ENCODE data around the gene POU5F1. TPM values are rescaled to one million over a fixed set of nuclear protein-coding genes. Genes with fewer than 3 reads are reported as not detected.

The POU5F1 gene
- total RNA-seq, 4 donors from 2014 or later = 1.2 to 9.8 TPM; not detected in 2

DNA sequence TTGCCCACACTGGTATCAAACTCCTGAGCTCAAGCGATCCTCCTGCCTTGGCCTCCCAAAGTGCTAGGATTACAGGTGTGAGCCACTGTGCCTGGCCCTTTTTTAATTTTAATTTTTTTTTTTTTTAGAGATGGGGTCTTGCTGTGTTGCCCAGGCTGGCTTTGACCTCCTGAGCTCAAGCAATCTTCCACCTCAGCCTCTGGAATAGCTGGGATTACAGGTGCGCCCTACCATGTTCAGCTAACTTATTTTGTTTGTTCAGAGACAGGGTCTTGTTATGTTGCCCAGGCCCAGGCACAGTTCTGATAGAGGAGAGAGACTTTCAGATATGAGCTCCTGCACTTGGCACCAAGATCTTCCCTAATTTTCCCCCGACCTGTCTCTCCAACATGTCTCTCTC, 39.7 kb downstream of the POU5F1 start:
- H3K4me3 ChIP-seq = no peak overlapping the region
- 91 to 94% methylated on average over 3 of the region's 3 CpGs for WGBS, 2 donors
- no peaks in the 10 kb centered on the region for H3K4me1 ChIP-seq
- no peaks in the 10 kb centered on the region for H3K36me3 ChIP-seq
- no peak for DNase-seq (ENCODE audit: low spot score in 2 of 2)
- no peaks in the 10 kb centered on the region for H3K9me3 ChIP-seq
- H3K27ac ChIP-seq = no peak overlapping the region
- no peaks in the 10 kb centered on the region for H3K27me3 ChIP-seq
- TF ChIP-seq POLR2A (IDR thresholded peaks at IDR 0.05) = no peak
- TF ChIP-seq EP300 (IDR thresholded peaks at IDR 0.05) = no peak
- TF ChIP-seq, protein P1, sequence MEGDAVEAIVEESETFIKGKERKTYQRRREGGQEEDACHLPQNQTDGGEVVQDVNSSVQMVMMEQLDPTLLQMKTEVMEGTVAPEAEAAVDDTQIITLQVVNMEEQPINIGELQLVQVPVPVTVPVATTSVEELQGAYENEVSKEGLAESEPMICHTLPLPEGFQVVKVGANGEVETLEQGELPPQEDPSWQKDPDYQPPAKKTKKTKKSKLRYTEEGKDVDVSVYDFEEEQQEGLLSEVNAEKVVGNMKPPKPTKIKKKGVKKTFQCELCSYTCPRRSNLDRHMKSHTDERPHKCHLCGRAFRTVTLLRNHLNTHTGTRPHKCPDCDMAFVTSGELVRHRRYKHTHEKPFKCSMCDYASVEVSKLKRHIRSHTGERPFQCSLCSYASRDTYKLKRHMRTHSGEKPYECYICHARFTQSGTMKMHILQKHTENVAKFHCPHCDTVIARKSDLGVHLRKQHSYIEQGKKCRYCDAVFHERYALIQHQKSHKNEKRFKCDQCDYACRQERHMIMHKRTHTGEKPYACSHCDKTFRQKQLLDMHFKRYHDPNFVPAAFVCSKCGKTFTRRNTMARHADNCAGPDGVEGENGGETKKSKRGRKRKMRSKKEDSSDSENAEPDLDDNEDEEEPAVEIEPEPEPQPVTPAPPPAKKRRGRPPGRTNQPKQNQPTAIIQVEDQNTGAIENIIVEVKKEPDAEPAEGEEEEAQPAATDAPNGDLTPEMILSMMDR (IDR thresholded peaks at IDR 0.05) = no peak

GRCh38 chr6:31129130-31129529, 41.4 kb downstream of the POU5F1 start:
- DNase-seq (ENCODE audit: low spot score in 2 of 2) = no peak
- H3K9me3 ChIP-seq = no peaks in the 10 kb centered on the region
- no peak overlapping the region for H3K27ac ChIP-seq
- H3K4me1 ChIP-seq = peaks cover 0 to 8% (median 0%) of the 10 kb centered on the region in 4 donors
- no peaks in the 10 kb centered on the region for H3K36me3 ChIP-seq
- 57 to 61% methylated on average over 4 of the region's 4 CpGs for WGBS, 2 donors
- H3K4me3 ChIP-seq = no peak overlapping the region
- TF ChIP-seq, protein P1 (IDR thresholded peaks at IDR 0.05) = no peak
- no peak for TF ChIP-seq EP300 (IDR thresholded peaks at IDR 0.05)
- no peak for TF ChIP-seq POLR2A (IDR thresholded peaks at IDR 0.05)
- no peaks in the 10 kb centered on the region for H3K27me3 ChIP-seq

- DNase-seq (ENCODE audit: low spot score in 2 of 2) = peak; percentile 34 to 74
- 11 to 12% methylated on average over 8 of the region's 8 CpGs for WGBS, 2 donors
Measured at GRCh38 chr6:31128093-31128676, 42.3 kb downstream of the POU5F1 start.

GRCh38 chr6:31126396-31127175, 43.9 kb downstream of the POU5F1 start:
- Histone ChIP-seq H3K4me1 (peaks cover 0 to 21% (median 0%) of the 10 kb centered on the region in 4 donors), H3K9me3 (no peaks in the 10 kb centered on the region), H3K27ac (no peak overlapping the region), H3K36me3 (no peaks in the 10 kb centered on the region), H3K27me3 (no peaks in the 10 kb centered on the region), H3K4me3 (no peak overlapping the region)
- WGBS, 2 donors = 58 to 61% methylated on average over 16 of the region's 16 CpGs
- DNase-seq (ENCODE audit: low spot score in 2 of 2) = no peak
- TF ChIP-seq, protein P1 (IDR thresholded peaks at IDR 0.05) = no peak
- TF ChIP-seq EP300 (IDR thresholded peaks at IDR 0.05) = no peak
- no peak for TF ChIP-seq POLR2A (IDR thresholded peaks at IDR 0.05)

More at GRCh38 chr6:31128093-31128676, 42.3 kb downstream of the POU5F1 start:
- H3K4me1 ChIP-seq = peaks cover 0 to 8% (median 0%) of the 10 kb centered on the region in 4 donors
- TF ChIP-seq, protein P1 (IDR thresholded peaks at IDR 0.05) = peak; percentile 62 to 87 (median 84)
- no peak for TF ChIP-seq POLR2A (IDR thresholded peaks at IDR 0.05)
- no peaks in the 10 kb centered on the region for H3K27me3 ChIP-seq
- H3K36me3 ChIP-seq = no peaks in the 10 kb centered on the region
- no peak overlapping the region for H3K4me3 ChIP-seq
- no peaks in the 10 kb centered on the region for H3K9me3 ChIP-seq
- no peak overlapping the region for H3K27ac ChIP-seq

All from tibial nerve (tissue), 4 donors.